GM12872 (cell line): ENCODE measurements around the gene ZBTB3.

Experiments used
- CTCF ChIP-seq: IDR thresholded peaks from 3 replicates; pipeline ENCODE4 v1.5.1; 2011; ENCODE audit warnings: low read depth, mild to moderate bottlenecking, low read length, moderate library complexity; ENCODE audit not compliant: insufficient read depth

The ZBTB3 gene

GRCh38 chr11:62789576-62789975, 35.6 kb upstream of the ZBTB3 start:
- no peak for TF ChIP-seq CTCF

- no peak for TF ChIP-seq CTCF
Observed at GRCh38 chr11:62788991-62789390, 35.0 kb upstream of the ZBTB3 start.

- TF ChIP-seq CTCF: peak; percentile 79
Observed at GRCh38 chr11:62787005-62787759, 33.2 kb upstream of the ZBTB3 start, which contains the start of gene TMEM179B. TMEM179B (plus strand) TSS chr11:62787402; CDS start chr11:62787432, 30 bp downstream.

GRCh38 chr11:62786318-62787004, 32.5 kb upstream of the ZBTB3 start:
- TF ChIP-seq CTCF: peak; percentile 99

GRCh38 chr11:62782753-62783152, 28.8 kb upstream of the ZBTB3 start:
- TF ChIP-seq CTCF: no peak

- no peak for TF ChIP-seq CTCF
Observed at GRCh38 chr11:62778441-62778840, 24.5 kb upstream of the ZBTB3 start.

- no peak for TF ChIP-seq CTCF
Observed at GRCh38 chr11:62777389-62777788, 23.4 kb upstream of the ZBTB3 start.
